Tibial artery (tissue), 4 donors: ENCODE data around the gene COQ8B.
A peak's percentile ranks its signal among the peaks of the same experiment; 100 is the strongest.

Source experiments
- DNase-seq, 2 donors: peaks; one replicate each; pipeline ENCODE4 v3.0.0-alpha.2; 2019
- H3K27ac ChIP-seq, 2 donors: fragments of 200-600 bp; sonication (generic) in 1 of 2; 1 replicate in 1 of 2; 2 replicates in 1 of 2; pipeline ENCODE4 v1.5.1; 2018 to 2019; ENCODE audit warnings: mild to moderate bottlenecking in 1 of 2
- H3K27me3 ChIP-seq, 2 donors: fragments of 200-600 bp; sonication (generic) in 1 of 2; one replicate each; pipeline versions ENCODE4 v1.5.1 to v1.6.0; 2016 to 2019
- H3K36me3 ChIP-seq, 3 donors: fragments of 200-600 bp; sonication (generic) in 2 of 3; one replicate each; pipeline ENCODE4 v1.5.1; 2016 to 2019; ENCODE audit warnings: mild to moderate bottlenecking in 2 of 3
- H3K4me1 ChIP-seq, 4 donors: fragments of 200-600 bp; sonication (generic) in 2 of 4; 1 replicate in 3 of 4; 2 replicates in 1 of 4; pipeline ENCODE4 v1.5.1; 2016 to 2019
- H3K4me3 ChIP-seq, 2 donors: fragments of 200-600 bp; sonication (generic) in 1 of 2; 1 replicate in 1 of 2; 2 replicates in 1 of 2; pipeline ENCODE4 v1.5.1; 2018 to 2019; ENCODE audit warnings: mild to moderate bottlenecking in 2 of 2
- H3K9me3 ChIP-seq, 3 donors: fragments of 200-600 bp; sonication (generic) in 1 of 3; one replicate each; pipeline ENCODE4 v1.5.1; 2016 to 2019
- CTCF ChIP-seq, 2 experiments: fragments of 200-600 bp in 1 of 2; fragments of 450-650 bp in 1 of 2; IDR thresholded peaks; one replicate each; pipeline ENCODE4 v1.5.1; 2017 to 2019; ENCODE audit warnings: antibody characterized with exemption in 2 of 2, mild to moderate bottlenecking in 1 of 2, moderate library complexity in 1 of 2
- intact Hi-C: fragments of 100-400 bp; cut with DNase I; formaldehyde crosslinking; loops from one replicate; pipeline ENCODE4 v1.15.0; 2023; ENCODE audit warnings: low total_unique reads

Gene COQ8B

DNA sequence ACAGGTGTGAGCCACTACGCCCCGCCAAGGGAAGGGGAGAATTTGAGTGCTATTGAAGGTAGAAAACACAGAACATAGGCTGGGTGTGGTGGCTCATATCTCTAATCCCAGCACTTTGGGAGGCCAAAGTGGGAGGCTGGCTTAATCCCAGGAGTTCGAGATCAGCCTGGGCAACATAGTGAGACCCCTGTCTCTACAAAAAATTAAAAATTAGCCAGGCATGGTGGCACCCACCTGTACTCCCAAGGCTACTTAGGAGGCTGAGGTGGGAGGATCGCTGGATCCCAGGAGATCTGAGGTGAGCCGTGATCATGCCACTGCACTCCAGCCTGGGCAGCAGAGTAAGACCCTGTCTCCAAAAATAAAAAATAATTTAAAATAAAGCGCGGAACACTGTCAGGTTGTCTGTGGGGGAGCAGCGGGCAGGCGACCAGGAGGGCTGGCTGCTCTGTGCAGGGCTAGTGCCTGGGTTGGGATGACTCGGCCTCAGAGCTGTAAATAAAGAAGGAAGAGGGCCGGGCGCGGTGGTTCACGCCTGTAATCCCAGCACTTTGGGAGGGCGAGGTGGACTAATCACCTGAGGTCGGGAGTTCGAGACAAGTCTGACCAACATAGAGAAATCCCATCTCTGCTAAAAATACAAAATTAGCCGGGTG is 74.5 kb downstream of the COQ8B start:
- Histone ChIP-seq H3K4me3 (no peak overlapping the region), H3K9me3 (no peaks in the 10 kb centered on the region), H3K4me1 (peaks cover 0 to 72% (median 43%) of the 10 kb centered on the region in 4 donors), H3K36me3 (no peaks in the 10 kb centered on the region), H3K27ac (peak overlapping the region; percentile 73 to 78), H3K27me3 (no peaks in the 10 kb centered on the region)
- intact Hi-C loops: no loop called here
- TF ChIP-seq CTCF (IDR thresholded peaks at IDR 0.05): no peak
- no peak for DNase-seq
